Calu3 (cell line): ENCODE data around the gene KCNK4. TPM values are rescaled to one million over a fixed set of nuclear protein-coding genes. Genes with fewer than 3 reads are reported as not detected.
"Not testable (repeated sequence)": the region's sequence is repeated elsewhere in the genome, so short reads cannot be mapped to it uniquely, and the experiment has no call there.

ENCODE experiments used
- BruUV-seq: library from RNA; stranded (reverse); fragments of 400-500 nt; replicated peaks from 2 replicates; lab custom pipeline; 2021; lab: Mats Ljungman, UMichigan
- CTCF ChIA-PET: fragments of 300-600 bp; sonication (Branson Sonifier 250); formaldehyde crosslinking; loops from one replicate; lab custom pipeline; 2022; ENCODE audit warnings: antibody characterized with exemption; lab: Charles Lee
- DNase-seq: peaks from one replicate; pipeline ENCODE4 v3.0.0; 2022
- H3K27ac Mint-ChIP-seq: one replicate; pipeline ENCODE4 v1.8.0; 2022; ENCODE audit warnings: mixed read lengths; ENCODE audit not compliant: unreplicated experiment
- H3K27me3 Mint-ChIP-seq: one replicate; pipeline ENCODE4 v1.8.0; 2022; ENCODE audit warnings: mixed read lengths; ENCODE audit not compliant: unreplicated experiment
- H3K36me3 Mint-ChIP-seq: one replicate; pipeline ENCODE4 v1.8.0; 2022; ENCODE audit warnings: mild to moderate bottlenecking, moderate library complexity, mixed read lengths; ENCODE audit not compliant: insufficient read depth, unreplicated experiment
- H3K4me1 Mint-ChIP-seq: one replicate; pipeline ENCODE4 v1.8.0; 2022; ENCODE audit warnings: mild to moderate bottlenecking, low read depth, mixed read lengths; ENCODE audit not compliant: unreplicated experiment
- H3K4me3 Mint-ChIP-seq: one replicate; pipeline ENCODE4 v1.8.0; 2022; ENCODE audit warnings: mild to moderate bottlenecking, low read depth, moderate library complexity, mixed read lengths; ENCODE audit not compliant: unreplicated experiment
- H3K9me3 Mint-ChIP-seq: one replicate; pipeline ENCODE4 v1.8.0; 2022; ENCODE audit warnings: low read depth, mixed read lengths; ENCODE audit not compliant: unreplicated experiment
- CTCF ChIP-seq: fragments of 200-600 bp; IDR thresholded peaks from one replicate; pipeline ENCODE4 v1.8.0; 2022; ENCODE audit warnings: antibody characterized with exemption; ENCODE audit not compliant: unreplicated experiment
- intact Hi-C: fragments of 100-400 bp; cut with micrococcal nuclease; formaldehyde crosslinking; loops from one replicate; pipeline ENCODE4 v1.10.0; 2022; ENCODE audit not compliant: unreplicated experiment
- total RNA-seq: library from RNA; stranded (reverse); gene quantifications from 2 replicates; pipeline ENCODE4 v1.2.3, GENCODE V29; 2022

The KCNK4 gene
- total RNA-seq, 1 experiment from 2014 or later: not detected

DNA sequence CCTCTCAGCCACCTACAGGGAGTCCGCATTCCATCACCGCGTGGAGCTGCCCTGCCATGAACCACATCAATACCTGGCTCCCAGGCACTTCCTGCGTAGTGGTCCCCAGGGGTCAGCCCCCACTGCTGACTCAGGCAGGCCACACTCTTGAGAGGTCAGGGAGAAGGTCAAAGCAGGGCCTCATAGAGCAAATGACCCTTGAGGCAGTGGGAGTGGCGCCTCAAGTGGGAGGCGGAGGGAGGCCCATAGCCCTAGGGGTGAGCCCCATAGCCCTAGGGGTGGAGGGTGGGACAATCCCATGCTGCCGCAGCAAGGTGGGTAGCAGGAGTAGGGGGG lies 31.8 kb downstream of the KCNK4 start:
- intact Hi-C loops: no loop called here
- Mint-ChIP-seq H3K4me3 (no peak overlapping the region), H3K9me3 (peaks cover 1% of the 10 kb centered on the region), H3K36me3 (peaks cover 49% of the 10 kb centered on the region), H3K4me1 (peaks cover 27% of the 10 kb centered on the region), H3K27ac (no peak overlapping the region), H3K27me3 (no peaks in the 10 kb centered on the region)
- TF ChIP-seq CTCF: no peak
- DNase-seq: no peak
- CTCF ChIA-PET: no interaction called here
- BruUV-seq: no TSS peak

- no peak for TF ChIP-seq CTCF
- intact Hi-C loops: no loop called here
- no TSS peak for BruUV-seq
- no peaks in the 10 kb centered on the region for H3K27me3 Mint-ChIP-seq
- H3K27ac Mint-ChIP-seq: no peak overlapping the region
- CTCF ChIA-PET: no interaction called here
- no peak overlapping the region for H3K4me3 Mint-ChIP-seq
- no peak for DNase-seq
- peaks cover 3% of the 10 kb centered on the region for H3K9me3 Mint-ChIP-seq
- peaks cover 44% of the 10 kb centered on the region for H3K36me3 Mint-ChIP-seq
- H3K4me1 Mint-ChIP-seq: peaks cover 27% of the 10 kb centered on the region
Observed at GRCh38 chr11:64323373-64323772, 32.3 kb downstream of the KCNK4 start.

GRCh38 chr11:64323984-64324383 lies 32.9 kb downstream of the KCNK4 start:
- H3K4me3 Mint-ChIP-seq, CTCF ChIA-PET, H3K27ac Mint-ChIP-seq, DNase-seq, H3K27me3 Mint-ChIP-seq, H3K9me3 Mint-ChIP-seq, BruUV-seq, intact Hi-C loops: not testable (repeated sequence)
- Mint-ChIP-seq H3K36me3 (peaks cover 38% of the 10 kb centered on the region), H3K4me1 (peaks cover 23% of the 10 kb centered on the region)

DNA sequence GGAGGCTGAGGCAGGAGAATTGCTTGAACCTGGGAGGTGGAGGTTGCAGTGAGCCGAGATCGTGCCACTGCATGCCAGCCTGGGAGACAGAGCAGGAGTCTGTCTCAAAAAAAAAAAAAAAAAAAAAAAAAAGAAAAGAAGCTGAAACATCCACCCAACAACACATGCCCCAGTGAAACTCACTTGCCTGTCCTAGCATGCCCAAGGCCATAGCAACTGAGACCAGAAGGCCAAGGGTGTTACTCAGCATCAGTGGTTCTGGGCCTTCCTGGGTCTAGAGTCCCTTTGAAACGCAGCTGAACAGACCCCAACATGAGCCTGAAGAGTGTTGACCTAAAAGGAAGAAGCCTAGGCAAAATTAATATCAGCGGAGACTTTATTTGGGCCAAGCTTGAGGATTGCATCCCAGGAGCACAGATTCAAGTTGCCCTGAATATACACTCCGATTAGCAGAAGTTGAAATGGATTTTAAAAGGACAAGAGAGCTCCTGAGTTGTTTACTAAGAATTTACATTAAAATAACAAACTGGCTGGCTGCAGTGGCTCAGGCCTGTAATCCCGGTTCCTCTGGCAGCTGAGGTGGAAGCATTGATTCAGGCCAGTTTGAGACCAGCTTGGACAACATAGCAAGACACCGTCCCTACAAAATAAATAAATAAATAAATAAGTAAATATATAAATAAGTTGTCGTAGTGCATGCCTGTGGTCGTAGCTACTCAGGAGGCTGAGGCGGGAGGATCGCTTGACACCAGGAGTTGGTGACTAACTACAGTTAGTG lies 33.8 kb downstream of the KCNK4 start:
- peaks cover 29% of the 10 kb centered on the region for H3K36me3 Mint-ChIP-seq
- H3K27ac Mint-ChIP-seq: no peak overlapping the region
- no peak for TF ChIP-seq CTCF
- no TSS peak for BruUV-seq
- H3K9me3 Mint-ChIP-seq: peaks cover 3% of the 10 kb centered on the region
- DNase-seq: no peak
- peaks cover 15% of the 10 kb centered on the region for H3K4me1 Mint-ChIP-seq
- H3K27me3 Mint-ChIP-seq: no peaks in the 10 kb centered on the region
- intact Hi-C loops: no loop called here
- CTCF ChIA-PET: no interaction called here
- H3K4me3 Mint-ChIP-seq: no peak overlapping the region

GRCh38 chr11:64327375-64327774 lies 36.3 kb downstream of the KCNK4 start:
- CTCF ChIA-PET: interaction anchor here (2.2 kb wide), 1 partner anchor 28 kb away, joined by 5 read pairs; no protein-coding TSS in a partner anchor
- Mint-ChIP-seq H3K27ac (no peak overlapping the region), H3K9me3 (peaks cover 3% of the 10 kb centered on the region)

More at GRCh38 chr11:64327375-64327774, 36.3 kb downstream of the KCNK4 start:
- peaks cover 11% of the 10 kb centered on the region for H3K4me1 Mint-ChIP-seq
- no peak for DNase-seq
- TF ChIP-seq CTCF: no peak
- BruUV-seq: no TSS peak
- intact Hi-C loops: no loop called here
- H3K27me3 Mint-ChIP-seq: no peaks in the 10 kb centered on the region
- no peak overlapping the region for H3K4me3 Mint-ChIP-seq
- H3K36me3 Mint-ChIP-seq: peaks cover 10% of the 10 kb centered on the region
